GM12865 (cell line): ENCODE results near the gene PCLAF.
"Not testable (repeated sequence)": the region's sequence is repeated elsewhere in the genome, so short reads cannot be mapped to it uniquely, and the experiment has no call there.

Source experiments
- DNase-seq: peaks from one replicate; pipeline ENCODE4 v3.0.0; 2010; ENCODE audit warnings: low read depth
- H3K4me3 ChIP-seq: 2 replicates; pipeline ENCODE4 v1.5.1; 2011; ENCODE audit warnings: mild to moderate bottlenecking, low read depth, low read length, control low read depth
- CTCF ChIP-seq: IDR thresholded peaks from 2 replicates; pipeline ENCODE4 v1.5.1; 2011; ENCODE audit warnings: low read length, control low read depth, low read depth, inconsistent platforms; ENCODE audit not compliant: insufficient read depth; ENCODE audit errors: missing control alignments

PCLAF gene

GRCh38 chr15:64387562-64388168 is 6.4 kb upstream of the PCLAF start, which contains the start of gene TRIP4:
TRIP4 (plus strand) TSS chr15:64387836; CDS start chr15:64387864, 28 bp downstream.
- peak; percentile 99 for DNase-seq
- peak within 1 kb of the TSS; percentile 82 for H3K4me3 ChIP-seq
- TF ChIP-seq CTCF = no peak

- no peak for TF ChIP-seq CTCF
- H3K4me3 ChIP-seq = no peak overlapping the region
These were observed 5.0 kb upstream of the PCLAF start for GRCh38 chr15:64386291-64386690.

GRCh38 chr15:64383760-64384159 is 2.5 kb upstream of the PCLAF start:
- DNase-seq = no peak
- no peak overlapping the region for H3K4me3 ChIP-seq
- no peak for TF ChIP-seq CTCF

More at GRCh38 chr15:64386291-64386690, 5.0 kb upstream of the PCLAF start:
- DNase-seq = no peak

- DNase-seq = not testable (repeated sequence)
- peak overlapping the region; percentile 82 for H3K4me3 ChIP-seq
These were observed 941 bp downstream of the PCLAF start for GRCh38 chr15:64380130-64380870.

GRCh38 chr15:64379216-64379960 is 1.9 kb downstream of the PCLAF start:
- no peak for TF ChIP-seq CTCF
- DNase-seq = no peak
- peak overlapping the region; percentile 82 for H3K4me3 ChIP-seq

- no peak overlapping the region for H3K4me3 ChIP-seq
- TF ChIP-seq CTCF = no peak
- DNase-seq = no peak
These were observed 7.9 kb downstream of the PCLAF start for GRCh38 chr15:64373360-64373759.

- not testable (repeated sequence) for DNase-seq, H3K4me3 ChIP-seq
These were observed 9.9 kb downstream of the PCLAF start for GRCh38 chr15:64371383-64371782.
